Neutrophil (primary cell): ENCODE measurements around the gene JAK1.

Source experiments
- H3K27ac ChIP-seq: fragments of 200-600 bp; sonication (generic); 2 replicates; pipeline ENCODE4 v1.5.1; 2016; ENCODE audit warnings: mild to moderate bottlenecking, moderate library complexity
- H3K27me3 ChIP-seq: fragments of 200-600 bp; sonication (generic); 2 replicates; pipeline ENCODE4 v1.6.0; 2016; ENCODE audit warnings: mild to moderate bottlenecking
- H3K36me3 ChIP-seq: fragments of 200-600 bp; sonication (generic); 2 replicates; pipeline ENCODE4 v1.5.1; 2017
- H3K4me1 ChIP-seq, 2 experiments: fragments of 200-600 bp in 1 of 2; sonication (generic) in 1 of 2; 1 replicate in 1 of 2; 2 replicates in 1 of 2; pipeline versions ENCODE4 v1.5.1 to v1.6.1; 2013 to 2016; ENCODE audit warnings: low read depth in 1 of 2, low read length in 1 of 2, mild to moderate bottlenecking in 1 of 2, moderate library complexity in 1 of 2; ENCODE audit not compliant: control insufficient read depth in 1 of 2, insufficient read depth in 1 of 2
- H3K4me3 ChIP-seq, 2 experiments: fragments of 200-600 bp in 1 of 2; sonication (generic) in 1 of 2; 1 replicate in 1 of 2; 2 replicates in 1 of 2; pipeline ENCODE4 v1.5.1; 2013 to 2016; ENCODE audit warnings: low read depth in 1 of 2, low read length in 1 of 2, mild to moderate bottlenecking in 1 of 2, moderate library complexity in 1 of 2
- H3K9me3 ChIP-seq: fragments of 200-600 bp; sonication (generic); 2 replicates; pipeline ENCODE4 v1.5.1; 2016
- TF ChIP-seq, protein P1 (sequence below): fragments of 200-600 bp; sonication (generic); IDR thresholded peaks from 2 replicates; pipeline ENCODE4 v1.5.1; 2016; ENCODE audit warnings: antibody characterized with exemption

JAK1 gene

DNA sequence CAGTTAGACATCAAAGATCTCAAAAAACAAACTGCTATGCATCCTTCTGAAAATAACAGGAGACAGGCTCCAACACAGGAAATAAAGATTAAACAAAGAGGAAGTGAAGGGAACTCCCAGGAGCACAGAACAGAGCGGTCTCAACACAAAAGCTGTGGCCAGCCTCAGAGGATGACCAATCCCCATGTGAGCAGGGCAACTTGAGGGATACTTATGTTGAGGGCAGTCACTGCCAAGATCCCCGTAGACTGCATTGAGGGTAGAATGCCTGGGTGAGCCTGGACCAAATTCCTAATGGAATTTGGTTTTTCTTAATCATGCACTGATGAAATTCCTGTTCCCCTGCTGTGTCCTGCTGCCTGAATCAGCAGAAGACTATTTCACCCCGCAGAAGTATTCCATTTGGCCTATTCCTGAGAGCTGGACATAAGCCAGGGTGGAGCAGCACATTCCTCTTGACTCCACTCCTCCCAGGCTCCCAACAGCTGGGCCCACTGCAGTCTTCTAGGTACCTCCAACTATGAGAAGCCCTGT, 49.0 kb downstream of the JAK1 start:
- TF ChIP-seq, protein P1, sequence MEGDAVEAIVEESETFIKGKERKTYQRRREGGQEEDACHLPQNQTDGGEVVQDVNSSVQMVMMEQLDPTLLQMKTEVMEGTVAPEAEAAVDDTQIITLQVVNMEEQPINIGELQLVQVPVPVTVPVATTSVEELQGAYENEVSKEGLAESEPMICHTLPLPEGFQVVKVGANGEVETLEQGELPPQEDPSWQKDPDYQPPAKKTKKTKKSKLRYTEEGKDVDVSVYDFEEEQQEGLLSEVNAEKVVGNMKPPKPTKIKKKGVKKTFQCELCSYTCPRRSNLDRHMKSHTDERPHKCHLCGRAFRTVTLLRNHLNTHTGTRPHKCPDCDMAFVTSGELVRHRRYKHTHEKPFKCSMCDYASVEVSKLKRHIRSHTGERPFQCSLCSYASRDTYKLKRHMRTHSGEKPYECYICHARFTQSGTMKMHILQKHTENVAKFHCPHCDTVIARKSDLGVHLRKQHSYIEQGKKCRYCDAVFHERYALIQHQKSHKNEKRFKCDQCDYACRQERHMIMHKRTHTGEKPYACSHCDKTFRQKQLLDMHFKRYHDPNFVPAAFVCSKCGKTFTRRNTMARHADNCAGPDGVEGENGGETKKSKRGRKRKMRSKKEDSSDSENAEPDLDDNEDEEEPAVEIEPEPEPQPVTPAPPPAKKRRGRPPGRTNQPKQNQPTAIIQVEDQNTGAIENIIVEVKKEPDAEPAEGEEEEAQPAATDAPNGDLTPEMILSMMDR, result no peak
- peaks cover 11 to 23% of the 10 kb centered on the region in 2 experiments for H3K4me1 ChIP-seq

GRCh38 chr1:64915381-64916274, 50.7 kb downstream of the JAK1 start:
- Histone ChIP-seq H3K27me3 (no peaks in the 10 kb centered on the region), H3K27ac (no peak overlapping the region), H3K4me3 (no peak overlapping the region), H3K9me3 (no peaks in the 10 kb centered on the region), H3K4me1 (peaks cover 11 to 16% of the 10 kb centered on the region in 2 experiments), H3K36me3 (no peaks in the 10 kb centered on the region)
- TF ChIP-seq, protein P1, result no peak

More for the DNA sequence above, 49.0 kb downstream of the JAK1 start:
- no peaks in the 10 kb centered on the region for H3K9me3 ChIP-seq
- no peak overlapping the region for H3K4me3 ChIP-seq
- peak overlapping the region; percentile 58 for H3K27ac ChIP-seq
- no peaks in the 10 kb centered on the region for H3K27me3 ChIP-seq
- no peaks in the 10 kb centered on the region for H3K36me3 ChIP-seq

- TF ChIP-seq, protein P1, result no peak
- no peaks in the 10 kb centered on the region for H3K27me3 ChIP-seq
- no peaks in the 10 kb centered on the region for H3K36me3 ChIP-seq
- H3K27ac ChIP-seq, result peak overlapping the region; percentile 26
- no peaks in the 10 kb centered on the region for H3K9me3 ChIP-seq
- no peak overlapping the region for H3K4me3 ChIP-seq
- H3K4me1 ChIP-seq, result peaks cover 11 to 19% of the 10 kb centered on the region in 2 experiments
These were observed 52.9 kb downstream of the JAK1 start for GRCh38 chr1:64913361-64914015.

GRCh38 chr1:64912191-64912590, 54.2 kb downstream of the JAK1 start:
- TF ChIP-seq, protein P1, result no peak
- H3K36me3 ChIP-seq, result no peaks in the 10 kb centered on the region
- no peaks in the 10 kb centered on the region for H3K9me3 ChIP-seq
- no peaks in the 10 kb centered on the region for H3K27me3 ChIP-seq
- no peak overlapping the region for H3K4me3 ChIP-seq
- H3K4me1 ChIP-seq, result peaks cover 4 to 13% of the 10 kb centered on the region in 2 experiments
- H3K27ac ChIP-seq, result no peak overlapping the region

DNA sequence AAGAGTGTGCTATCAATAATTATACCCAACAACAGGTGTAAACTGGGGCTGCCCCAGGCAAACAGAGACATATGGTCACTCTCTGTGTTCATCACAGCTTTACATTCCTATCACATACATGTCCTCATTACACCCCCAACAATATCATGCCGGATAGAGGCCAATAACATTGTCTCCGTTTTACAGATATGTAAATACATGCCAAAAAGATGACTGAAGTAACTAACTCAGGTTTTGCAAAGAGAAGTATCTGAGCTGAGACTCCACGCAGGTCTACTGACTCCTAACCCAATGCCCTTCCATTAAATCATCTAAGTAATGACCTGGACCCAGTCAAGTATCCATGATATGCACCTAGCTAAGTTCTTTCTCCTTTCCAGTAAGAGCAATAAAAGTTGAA, 55.0 kb downstream of the JAK1 start:
- peak overlapping the region; percentile 41 for H3K27ac ChIP-seq
- H3K4me1 ChIP-seq, result peaks cover 3 to 10% of the 10 kb centered on the region in 2 experiments
- TF ChIP-seq, protein P1, result no peak
- no peaks in the 10 kb centered on the region for H3K36me3 ChIP-seq
- no peaks in the 10 kb centered on the region for H3K9me3 ChIP-seq
- H3K4me3 ChIP-seq, result no peak overlapping the region
- H3K27me3 ChIP-seq, result no peaks in the 10 kb centered on the region
